Memory B cell (primary cell): ENCODE measurements around the gene ATPAF1.
"Not testable (repeated sequence)": the region's sequence is repeated elsewhere in the genome, so short reads cannot be mapped to it uniquely, and the experiment has no call there.

Source experiments
- ATAC-seq: fragments of 150-1000 bp; cut with Tn5 transposase; 2 replicates; pipeline ENCODE4 v1.10.0; 2021; ENCODE audit warnings: low read depth, mild to moderate bottlenecking, moderate library complexity
- DNase-seq, 2 donors: peaks; one replicate each; pipeline ENCODE4 v3.0.0; 2022; ENCODE audit warnings: low spot score in 2 of 2
- H3K27ac Mint-ChIP-seq: one replicate; pipeline ENCODE4 v1.8.0; 2022; ENCODE audit warnings: mild to moderate bottlenecking, moderate library complexity, mixed read lengths
- H3K27me3 Mint-ChIP-seq: one replicate; pipeline ENCODE4 v1.8.0; 2022; ENCODE audit warnings: mixed read lengths
- H3K36me3 Mint-ChIP-seq: one replicate; pipeline ENCODE4 v1.8.0; 2022; ENCODE audit warnings: mild to moderate bottlenecking, mixed read lengths
- H3K4me1 Mint-ChIP-seq: one replicate; pipeline ENCODE4 v1.8.0; 2022; ENCODE audit warnings: mixed read lengths
- H3K4me3 Mint-ChIP-seq: one replicate; pipeline ENCODE4 v1.8.0; 2022; ENCODE audit warnings: mild to moderate bottlenecking, moderate library complexity, mixed read lengths
- H3K9me3 Mint-ChIP-seq: one replicate; pipeline ENCODE4 v1.8.0; 2022; ENCODE audit warnings: mixed read lengths

ATPAF1 gene

GRCh38 chr1:46671554-46671953 lies 3.4 kb upstream of the ATPAF1 start, which contains the start of gene TEX38:
TSS of gene TEX38 (plus strand) at chr1:46671854. CDS start at chr1:46671935, 81 bp downstream.
- Mint-ChIP-seq H3K4me1 (peaks cover 10% of the 10 kb centered on the region), H3K27me3 (no peaks in the 10 kb centered on the region), H3K27ac (no peak within 1 kb of the TSS), H3K36me3 (peaks cover 2% of the 10 kb centered on the region), H3K4me3 (no peak within 1 kb of the TSS), H3K9me3 (no peaks in the 10 kb centered on the region)
- ATAC-seq (no peak), DNase-seq (no peak)

GRCh38 chr1:46670134-46670533 lies 2.0 kb upstream of the ATPAF1 start:
- no peak overlapping the region for H3K27ac Mint-ChIP-seq
- H3K4me3 Mint-ChIP-seq: no peak overlapping the region
- H3K27me3 Mint-ChIP-seq: no peaks in the 10 kb centered on the region
- no peaks in the 10 kb centered on the region for H3K9me3 Mint-ChIP-seq
- ATAC-seq: no peak
- no peak for DNase-seq
- peaks cover 12% of the 10 kb centered on the region for H3K4me1 Mint-ChIP-seq
- H3K36me3 Mint-ChIP-seq: peaks cover 2% of the 10 kb centered on the region

DNA sequence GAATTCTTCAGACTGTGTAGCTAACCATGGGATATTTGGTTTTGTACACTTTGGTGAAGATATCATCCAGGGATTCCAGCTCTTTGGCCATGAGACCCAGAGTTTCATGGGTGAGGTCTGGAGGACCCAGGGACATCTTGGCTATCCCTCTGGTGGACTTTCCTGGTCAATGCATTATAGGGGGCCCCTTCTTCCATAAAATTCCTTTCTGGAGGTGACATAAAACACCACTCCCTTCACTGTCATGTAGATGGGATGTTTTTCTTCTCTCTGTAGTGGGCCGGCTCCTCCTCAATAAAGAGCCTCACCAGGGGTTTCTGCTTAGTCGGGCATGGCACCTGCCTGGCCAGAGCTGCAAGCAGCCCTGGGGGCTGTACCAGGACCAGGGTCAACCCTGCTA lies 2.2 kb downstream of the ATPAF1 start:
- H3K9me3 Mint-ChIP-seq: no peaks in the 10 kb centered on the region

GRCh38 chr1:46662919-46663318 lies 5.2 kb downstream of the ATPAF1 start:
- H3K27ac Mint-ChIP-seq, H3K9me3 Mint-ChIP-seq, ATAC-seq, H3K4me3 Mint-ChIP-seq, DNase-seq, H3K27me3 Mint-ChIP-seq: not testable (repeated sequence)
- Mint-ChIP-seq H3K36me3 (peaks cover 13% of the 10 kb centered on the region), H3K4me1 (peaks cover 12% of the 10 kb centered on the region)

More for the DNA sequence above, 2.2 kb downstream of the ATPAF1 start:
- DNase-seq: no peak
- Mint-ChIP-seq H3K4me3 (peak overlapping the region; percentile 67), H3K27me3 (no peaks in the 10 kb centered on the region), H3K27ac (peak overlapping the region; percentile 14), H3K4me1 (peaks cover 12% of the 10 kb centered on the region), H3K36me3 (peaks cover 11% of the 10 kb centered on the region)
- no peak for ATAC-seq

- not testable (repeated sequence) for ATAC-seq, H3K4me1 Mint-ChIP-seq, H3K9me3 Mint-ChIP-seq, DNase-seq, H3K4me3 Mint-ChIP-seq, H3K27me3 Mint-ChIP-seq
- peak overlapping the region; percentile 14 for H3K27ac Mint-ChIP-seq
- peaks cover 26% of the 10 kb centered on the region for H3K36me3 Mint-ChIP-seq
Observed at GRCh38 chr1:46660116-46660515, 8.0 kb downstream of the ATPAF1 start.

DNA sequence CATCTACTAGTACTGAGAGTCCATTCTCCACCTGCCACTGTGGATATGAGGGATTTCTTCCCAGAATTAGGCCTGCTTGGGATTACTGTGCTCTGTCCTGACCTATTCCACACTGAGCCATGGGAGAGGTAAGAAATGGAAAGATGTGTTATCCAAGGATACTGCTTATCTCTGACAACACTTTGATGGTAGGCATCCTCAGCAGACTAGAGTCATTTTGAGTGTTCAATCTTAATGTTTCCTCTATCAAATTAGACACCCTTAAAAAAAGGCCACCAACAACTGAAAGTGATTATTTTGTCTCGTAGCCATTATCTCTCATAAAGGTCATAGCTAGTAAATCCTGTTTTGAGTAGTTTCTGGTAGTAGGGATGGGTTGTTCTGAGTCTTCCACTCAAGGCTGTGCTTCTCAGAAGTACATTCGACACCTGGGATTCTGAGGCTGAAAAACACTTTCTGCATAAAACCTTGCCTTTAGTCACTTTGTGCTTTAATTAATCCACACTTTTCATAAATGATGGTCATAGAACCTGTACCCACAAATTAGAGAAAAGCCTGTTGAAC lies 8.8 kb downstream of the ATPAF1 start:
- Mint-ChIP-seq H3K4me3 (no peak overlapping the region), H3K4me1 (no peaks in the 10 kb centered on the region), H3K9me3 (peaks cover 3% of the 10 kb centered on the region), H3K27ac (peak overlapping the region; percentile 14), H3K27me3 (no peaks in the 10 kb centered on the region), H3K36me3 (peaks cover 26% of the 10 kb centered on the region)
- no peak for ATAC-seq
- DNase-seq: no peak

DNA sequence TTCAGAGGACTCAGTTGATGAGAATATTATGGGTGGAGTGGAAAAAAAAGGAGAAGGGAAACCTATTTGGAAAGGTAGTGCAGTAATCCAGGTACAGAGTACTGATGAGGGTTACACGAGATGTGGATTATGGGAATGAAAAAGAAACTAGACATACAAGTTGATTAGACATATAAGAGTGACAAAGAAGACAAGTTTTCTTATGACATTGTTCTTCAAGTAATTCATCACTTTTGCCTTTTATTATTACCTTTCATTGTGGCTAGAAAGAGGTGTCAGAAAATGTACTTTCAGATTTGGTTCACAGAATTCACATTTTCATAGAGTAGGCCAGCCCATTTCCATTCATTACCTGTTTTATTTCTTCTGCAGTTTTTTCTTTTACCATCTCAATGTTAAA lies 10.4 kb downstream of the ATPAF1 start:
- no peak overlapping the region for H3K27ac Mint-ChIP-seq
- H3K36me3 Mint-ChIP-seq: peaks cover 23% of the 10 kb centered on the region
- H3K27me3 Mint-ChIP-seq: no peaks in the 10 kb centered on the region
- no peak for DNase-seq
- no peaks in the 10 kb centered on the region for H3K4me1 Mint-ChIP-seq
- H3K9me3 Mint-ChIP-seq: peaks cover 3% of the 10 kb centered on the region
- ATAC-seq: no peak
- no peak overlapping the region for H3K4me3 Mint-ChIP-seq

DNA sequence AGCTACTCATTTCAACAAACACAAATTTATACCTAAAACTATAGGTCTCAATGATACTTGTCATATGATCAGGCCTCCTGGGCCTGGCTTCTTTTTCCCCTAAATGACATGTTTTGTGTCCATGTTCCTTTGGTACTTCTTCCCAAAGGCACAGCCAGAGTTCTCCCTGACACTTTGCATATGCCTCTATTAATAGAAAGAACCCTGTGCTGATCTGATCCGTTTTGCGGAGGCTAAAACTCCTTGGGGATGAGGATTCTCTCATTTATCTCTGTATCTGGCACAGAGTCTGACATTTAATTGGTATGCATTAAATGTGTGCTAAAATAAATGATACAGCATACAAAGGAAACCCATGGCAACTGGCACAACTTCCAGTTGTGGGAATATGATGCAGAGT lies 11.5 kb downstream of the ATPAF1 start:
- H3K4me1 Mint-ChIP-seq: no peaks in the 10 kb centered on the region
- DNase-seq: no peak
- no peak overlapping the region for H3K27ac Mint-ChIP-seq
- no peaks in the 10 kb centered on the region for H3K27me3 Mint-ChIP-seq
- H3K4me3 Mint-ChIP-seq: no peak overlapping the region
- H3K36me3 Mint-ChIP-seq: peaks cover 27% of the 10 kb centered on the region
- no peak for ATAC-seq
- peaks cover 3% of the 10 kb centered on the region for H3K9me3 Mint-ChIP-seq

GRCh38 chr1:46655848-46656247 lies 12.3 kb downstream of the ATPAF1 start:
- H3K27ac Mint-ChIP-seq: no peak overlapping the region
- DNase-seq: no peak
- H3K36me3 Mint-ChIP-seq: peaks cover 27% of the 10 kb centered on the region
- H3K4me3 Mint-ChIP-seq: no peak overlapping the region
- peaks cover 3% of the 10 kb centered on the region for H3K9me3 Mint-ChIP-seq
- H3K27me3 Mint-ChIP-seq: no peaks in the 10 kb centered on the region
- no peak for ATAC-seq
- no peaks in the 10 kb centered on the region for H3K4me1 Mint-ChIP-seq

GRCh38 chr1:46654698-46655097 lies 13.5 kb downstream of the ATPAF1 start:
- not testable (repeated sequence) for ATAC-seq, H3K27ac Mint-ChIP-seq

DNA sequence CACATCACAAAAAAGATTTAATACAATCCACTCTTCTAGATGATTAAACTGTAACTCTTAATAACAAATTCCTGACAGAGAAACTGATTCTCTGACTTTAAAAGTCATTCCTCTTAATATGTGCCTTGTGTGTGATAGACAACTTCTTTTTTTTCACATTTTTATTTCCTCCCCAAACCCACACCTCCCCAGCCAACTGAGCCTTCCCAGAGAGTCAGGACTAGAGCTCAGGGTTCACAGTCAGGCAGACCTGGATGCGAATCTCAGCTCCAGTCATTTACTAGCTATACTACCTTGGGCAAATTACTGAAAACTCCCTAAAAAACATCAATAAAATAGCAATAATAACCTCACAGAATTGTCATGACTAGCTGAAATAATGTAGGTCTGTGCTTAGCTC lies 14.2 kb downstream of the ATPAF1 start:
- Mint-ChIP-seq H3K4me1 (no peaks in the 10 kb centered on the region), H3K36me3 (peaks cover 38% of the 10 kb centered on the region), H3K27ac (no peak overlapping the region), H3K27me3 (no peaks in the 10 kb centered on the region), H3K9me3 (peaks cover 7% of the 10 kb centered on the region), H3K4me3 (no peak overlapping the region)
- no peak for DNase-seq
- ATAC-seq: no peak

More at GRCh38 chr1:46654698-46655097, 13.5 kb downstream of the ATPAF1 start:
- not testable (repeated sequence) for H3K4me1 Mint-ChIP-seq, H3K4me3 Mint-ChIP-seq, DNase-seq, H3K27me3 Mint-ChIP-seq, H3K9me3 Mint-ChIP-seq
- H3K36me3 Mint-ChIP-seq: peaks cover 37% of the 10 kb centered on the region

- ATAC-seq (no peak), DNase-seq (no peak)
- Mint-ChIP-seq H3K4me1 (no peaks in the 10 kb centered on the region), H3K9me3 (peaks cover 7% of the 10 kb centered on the region), H3K4me3 (no peak overlapping the region), H3K27me3 (no peaks in the 10 kb centered on the region), H3K36me3 (peaks cover 38% of the 10 kb centered on the region), H3K27ac (no peak overlapping the region)
Observed at GRCh38 chr1:46653405-46653958, 14.7 kb downstream of the ATPAF1 start.

GRCh38 chr1:46652321-46653100 lies 15.7 kb downstream of the ATPAF1 start:
- ATAC-seq: no peak
- H3K27ac Mint-ChIP-seq: no peak overlapping the region
- H3K9me3 Mint-ChIP-seq: peaks cover 7% of the 10 kb centered on the region
- no peak for DNase-seq
- H3K27me3 Mint-ChIP-seq: no peaks in the 10 kb centered on the region
- no peaks in the 10 kb centered on the region for H3K4me1 Mint-ChIP-seq
- no peak overlapping the region for H3K4me3 Mint-ChIP-seq
- peaks cover 35% of the 10 kb centered on the region for H3K36me3 Mint-ChIP-seq

GRCh38 chr1:46651152-46651551 lies 17.0 kb downstream of the ATPAF1 start:
- not testable (repeated sequence) for H3K9me3 Mint-ChIP-seq, H3K4me1 Mint-ChIP-seq, H3K27me3 Mint-ChIP-seq, DNase-seq, H3K27ac Mint-ChIP-seq, ATAC-seq, H3K4me3 Mint-ChIP-seq
- H3K36me3 Mint-ChIP-seq: peaks cover 41% of the 10 kb centered on the region
